Psoas muscle (tissue), 8 donors: ENCODE results near the gene FMN2. TPM values are rescaled to one million over a fixed set of nuclear protein-coding genes. Genes with fewer than 3 reads are reported as not detected.

Source experiments
- ATAC-seq, 4 donors: fragments of 200-7000 bp; cut with Tn5 transposase; one replicate each; pipeline ENCODE4 v1.9.1; 2020; ENCODE audit warnings: moderate library complexity in 3 of 4, mild to moderate bottlenecking in 2 of 4
- DNase-seq, 2 donors: peaks; one replicate each; pipeline ENCODE4 v3.0.0-alpha.2; 2020
- H3K27ac ChIP-seq: fragments of 200-600 bp; one replicate; pipeline ENCODE4 v1.8.0; 2022
- H3K27me3 ChIP-seq, 3 donors: fragments of 200-600 bp in 1 of 3; one replicate each; pipeline versions ENCODE4 v1.6.1 to v1.8.0; 2013 to 2022; ENCODE audit warnings: low read length in 2 of 3, mild to moderate bottlenecking in 2 of 3, moderate library complexity in 1 of 3; ENCODE audit not compliant: insufficient read depth in 3 of 3
- H3K36me3 ChIP-seq, 2 donors: fragments of 200-600 bp in 1 of 2; one replicate each; pipeline versions ENCODE4 v1.6.1 to v1.8.0; 2013 to 2022; ENCODE audit warnings: low read depth in 1 of 2, mild to moderate bottlenecking in 1 of 2, moderate library complexity in 1 of 2; ENCODE audit not compliant: insufficient read depth in 1 of 2
- H3K4me1 ChIP-seq: fragments of 200-600 bp; one replicate; pipeline ENCODE4 v1.8.0; 2022
- H3K4me3 ChIP-seq: fragments of 200-600 bp; one replicate; pipeline ENCODE4 v1.8.0; 2022; ENCODE audit warnings: mild to moderate bottlenecking
- H3K9me3 ChIP-seq: fragments of 200-600 bp; one replicate; pipeline ENCODE4 v1.8.0; 2022
- CTCF ChIP-seq: fragments of 200-600 bp; IDR thresholded peaks from one replicate; pipeline ENCODE4 v1.8.0; 2022; ENCODE audit warnings: antibody characterized with exemption
- WGBS, 3 donors: extraction: QIAGEN DNeasy Blood & Tissue Kit; methylation state at CpG; one replicate each; pipeline versions ENCODE4 v1.1.6 to v1.1.7; 2013; 5-methylcytosine and 5-hydroxymethylcytosine counted together
- intact Hi-C, 2 donors: fragments of 100-400 bp; cut with DNase I; formaldehyde crosslinking; loops; one replicate each; pipeline versions ENCODE4 v1.11.0 to v1.14.2; 2022
- polyA plus RNA-seq, 3 donors: library from polyadenylated mRNA; stranded (reverse); fragments of 200-250 nt; gene quantifications; one replicate each; pipeline ENCODE4 v1.2.3, GENCODE V29; 2013
- total RNA-seq, 4 donors: library from RNA; stranded (reverse); fragmentation: NEBNext Ultra II Directional in 2 of 4; extraction: Animal tissue kit (Norgen Biotek cat#: 25700) in 2 of 4; gene quantifications; one replicate each; pipeline versions ENCODE4 v1.2.1 to v1.2.4, GENCODE V29; 2021 to 2023
- donor health status: healthy with polysubstance abuse.
- donor health status: DM: no; HTN: no; CAD: no; lungs with moderate emphysema.
- donor health status: Bipolar disorder and iron deficiency.
- donor health status: healthy.
- donor health status: DM: yes; HTN: yes; CAD: no.
- donor health status: DM: no; HTN: no; CAD: no.
- donor health status: DM: no; HTN: no; CAD: no.
- donor health status: DM: yes; HTN: yes; CAD: no.

Gene FMN2
- total and polyA plus RNA-seq, 7 donors, result 0.15 to 1.1 (median 0.52) TPM; not detected in 2

- no peaks in the 10 kb centered on the region for H3K36me3 ChIP-seq
- TF ChIP-seq CTCF, result no peak
- H3K27ac ChIP-seq, result no peak overlapping the region
- H3K4me3 ChIP-seq, result no peak overlapping the region
- no peaks in the 10 kb centered on the region for H3K4me1 ChIP-seq
- 39 to 51% (median 41%) methylated on average over 7 of the region's 7 CpGs for WGBS, 3 donors
- no peaks in the 10 kb centered on the region for H3K27me3 ChIP-seq
- no peak for ATAC-seq
- intact Hi-C loops, result no loop called here
- no peak for DNase-seq
- H3K9me3 ChIP-seq, result no peaks in the 10 kb centered on the region
These were observed 371.2 kb downstream of the FMN2 start for GRCh38 chr1:240462766-240463395.

- no peaks in the 10 kb centered on the region for H3K9me3 ChIP-seq
- WGBS, 3 donors, result 75 to 81% (median 77%) methylated on average over 2 of the region's 2 CpGs
- no peak overlapping the region for H3K27ac ChIP-seq
- no peaks in the 10 kb centered on the region for H3K4me1 ChIP-seq
- intact Hi-C loops, result no loop called here
- DNase-seq (no peak), ATAC-seq (no peak)
- no peak overlapping the region for H3K4me3 ChIP-seq
- no peak for TF ChIP-seq CTCF
- no peaks in the 10 kb centered on the region for H3K36me3 ChIP-seq
- H3K27me3 ChIP-seq, result no peaks in the 10 kb centered on the region
These were observed 372.4 kb downstream of the FMN2 start for GRCh38 chr1:240464099-240464498.

- 40 to 46% (median 42%) methylated on average over 6 of the region's 6 CpGs for WGBS, 3 donors
- ATAC-seq (no peak), DNase-seq (no peak)
- TF ChIP-seq CTCF, result no peak
- H3K4me1 ChIP-seq, result no peaks in the 10 kb centered on the region
- H3K36me3 ChIP-seq, result no peaks in the 10 kb centered on the region
- no peak overlapping the region for H3K4me3 ChIP-seq
- intact Hi-C loops, result no loop called here
- no peaks in the 10 kb centered on the region for H3K27me3 ChIP-seq
- H3K9me3 ChIP-seq, result no peaks in the 10 kb centered on the region
- no peak overlapping the region for H3K27ac ChIP-seq
These were observed 373.9 kb downstream of the FMN2 start for GRCh38 chr1:240465531-240465940.

GRCh38 chr1:240466509-240466908, 374.8 kb downstream of the FMN2 start:
- Histone ChIP-seq H3K4me1 (no peaks in the 10 kb centered on the region), H3K27ac (no peak overlapping the region), H3K36me3 (no peaks in the 10 kb centered on the region), H3K4me3 (no peak overlapping the region), H3K9me3 (no peaks in the 10 kb centered on the region), H3K27me3 (no peaks in the 10 kb centered on the region)
- DNase-seq, result no peak
- 82 to 87% (median 86%) methylated on average over 4 of the region's 4 CpGs for WGBS, 3 donors
- intact Hi-C loops, result no loop called here
- ATAC-seq, result no peak
- TF ChIP-seq CTCF, result no peak

- TF ChIP-seq CTCF, result no peak
- Histone ChIP-seq H3K27ac (no peak overlapping the region), H3K4me1 (no peaks in the 10 kb centered on the region), H3K36me3 (no peaks in the 10 kb centered on the region), H3K27me3 (no peaks in the 10 kb centered on the region), H3K9me3 (no peaks in the 10 kb centered on the region), H3K4me3 (no peak overlapping the region)
- no peak for ATAC-seq
- intact Hi-C loops, result no loop called here
- no peak for DNase-seq
These were observed 376.2 kb downstream of the FMN2 start for GRCh38 chr1:240467895-240468294.
